ENCODE measurements around the gene TBC1D5. TPM values are rescaled to one million over a fixed set of nuclear protein-coding genes. Genes with fewer than 3 reads are reported as not detected.

TBC1D5 gene
- total RNA-seq, 4 donors from 2014 or later: 51.9 to 66.8 (median 60.1) TPM

GRCh38 chr3:17412950-17413530 lies 329.4 kb downstream of the TBC1D5 start:
- TF ChIP-seq POLR2A (IDR thresholded peaks at IDR 0.05) (no peak), CTCF (IDR thresholded peaks at IDR 0.05) (no peak)
- intact Hi-C loops (cut with DNase I; ENCODE audit: low total_unique reads): no loop called here
- no peak for DNase-seq (ENCODE audit: low spot score in 2 of 2)

GRCh38 chr3:17411157-17411877 lies 331.1 kb downstream of the TBC1D5 start:
- TF ChIP-seq CTCF (IDR thresholded peaks at IDR 0.05) (no peak), POLR2A (IDR thresholded peaks at IDR 0.05) (no peak)
- intact Hi-C loops (cut with DNase I; ENCODE audit: low total_unique reads): no loop called here
- DNase-seq (ENCODE audit: low spot score in 2 of 2): no peak
- no peak overlapping the region for H3K4me3 ChIP-seq (ENCODE audit: low read depth, poor library complexity, severe bottlenecking)
- WGBS, 2 donors: 96% methylated on average over 3 of the region's 3 CpGs

More at GRCh38 chr3:17412950-17413530, 329.4 kb downstream of the TBC1D5 start:
- no peak overlapping the region for H3K4me3 ChIP-seq (ENCODE audit: low read depth, poor library complexity, severe bottlenecking)

GRCh38 chr3:17407576-17407975 lies 334.9 kb downstream of the TBC1D5 start:
- intact Hi-C loops (cut with DNase I; ENCODE audit: low total_unique reads): no loop called here
- H3K4me3 ChIP-seq (ENCODE audit: low read depth, poor library complexity, severe bottlenecking): no peak overlapping the region
- WGBS, 2 donors: 78 to 80% methylated on average over 2 of the region's 2 CpGs
- DNase-seq (ENCODE audit: low spot score in 2 of 2): no peak
- no peak for TF ChIP-seq POLR2A (IDR thresholded peaks at IDR 0.05)
- no peak for TF ChIP-seq CTCF (IDR thresholded peaks at IDR 0.05)

- intact Hi-C loops (cut with DNase I; ENCODE audit: low total_unique reads): no loop called here
- 89% methylated on average over 2 of the region's 2 CpGs for WGBS, 2 donors
- TF ChIP-seq POLR2A (IDR thresholded peaks at IDR 0.05) (no peak), CTCF (IDR thresholded peaks at IDR 0.05) (no peak)
- DNase-seq (ENCODE audit: low spot score in 2 of 2): no peak
- no peak overlapping the region for H3K4me3 ChIP-seq (ENCODE audit: low read depth, poor library complexity, severe bottlenecking)
These were observed 337.9 kb downstream of the TBC1D5 start for GRCh38 chr3:17404548-17404947.

GRCh38 chr3:17402442-17402841 lies 340.0 kb downstream of the TBC1D5 start:
- TF ChIP-seq CTCF (IDR thresholded peaks at IDR 0.05) (no peak), POLR2A (IDR thresholded peaks at IDR 0.05) (no peak)

More at GRCh38 chr3:17402442-17402841, 340.0 kb downstream of the TBC1D5 start:
- no peak for DNase-seq (ENCODE audit: low spot score in 2 of 2)
- intact Hi-C loops (cut with DNase I; ENCODE audit: low total_unique reads): no loop called here
- H3K4me3 ChIP-seq (ENCODE audit: low read depth, poor library complexity, severe bottlenecking): no peak overlapping the region
- WGBS, 2 donors: 94 to 95% methylated on average over 3 of the region's 3 CpGs
